ENCODE data around the gene DAGLB. TPM values are rescaled to one million over a fixed set of nuclear protein-coding genes. Genes with fewer than 3 reads are reported as not detected.
"Not testable (repeated sequence)": the region's sequence is repeated elsewhere in the genome, so short reads cannot be mapped to it uniquely, and the experiment has no call there.

DAGLB gene, protein sequence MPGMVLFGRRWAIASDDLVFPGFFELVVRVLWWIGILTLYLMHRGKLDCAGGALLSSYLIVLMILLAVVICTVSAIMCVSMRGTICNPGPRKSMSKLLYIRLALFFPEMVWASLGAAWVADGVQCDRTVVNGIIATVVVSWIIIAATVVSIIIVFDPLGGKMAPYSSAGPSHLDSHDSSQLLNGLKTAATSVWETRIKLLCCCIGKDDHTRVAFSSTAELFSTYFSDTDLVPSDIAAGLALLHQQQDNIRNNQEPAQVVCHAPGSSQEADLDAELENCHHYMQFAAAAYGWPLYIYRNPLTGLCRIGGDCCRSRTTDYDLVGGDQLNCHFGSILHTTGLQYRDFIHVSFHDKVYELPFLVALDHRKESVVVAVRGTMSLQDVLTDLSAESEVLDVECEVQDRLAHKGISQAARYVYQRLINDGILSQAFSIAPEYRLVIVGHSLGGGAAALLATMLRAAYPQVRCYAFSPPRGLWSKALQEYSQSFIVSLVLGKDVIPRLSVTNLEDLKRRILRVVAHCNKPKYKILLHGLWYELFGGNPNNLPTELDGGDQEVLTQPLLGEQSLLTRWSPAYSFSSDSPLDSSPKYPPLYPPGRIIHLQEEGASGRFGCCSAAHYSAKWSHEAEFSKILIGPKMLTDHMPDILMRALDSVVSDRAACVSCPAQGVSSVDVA
- 20.0 and 21.5 TPM in 2 replicates for total RNA-seq (2014; rRNA removed; shearing (Covaris generic))

GRCh38 chr7:6447581-6448199 lies at the start of gene DAGLB:
Gene DAGLB, minus strand, starts transcription at chr7:6447954. Its CDS starts 112 bp downstream, at chr7:6447842.
- peak; percentile 96 for DNase-seq (ENCODE audit: low read depth)

DNA sequence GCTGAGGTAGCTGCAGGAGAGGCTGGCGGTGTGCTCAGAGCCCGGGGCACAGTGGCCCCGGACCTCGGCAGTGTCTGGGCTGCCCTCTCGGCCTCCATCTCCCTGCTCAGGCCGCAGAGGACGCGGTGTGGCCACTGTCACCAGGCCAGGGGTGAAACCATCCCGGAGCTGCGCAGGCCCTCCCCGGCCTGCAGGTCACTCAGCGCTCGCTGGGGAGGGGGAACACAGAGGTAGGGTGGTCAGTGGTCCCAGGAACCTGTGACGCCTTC lies 49.8 kb upstream of the DAGLB start:
- no peak for DNase-seq (ENCODE audit: low read depth)

DNA sequence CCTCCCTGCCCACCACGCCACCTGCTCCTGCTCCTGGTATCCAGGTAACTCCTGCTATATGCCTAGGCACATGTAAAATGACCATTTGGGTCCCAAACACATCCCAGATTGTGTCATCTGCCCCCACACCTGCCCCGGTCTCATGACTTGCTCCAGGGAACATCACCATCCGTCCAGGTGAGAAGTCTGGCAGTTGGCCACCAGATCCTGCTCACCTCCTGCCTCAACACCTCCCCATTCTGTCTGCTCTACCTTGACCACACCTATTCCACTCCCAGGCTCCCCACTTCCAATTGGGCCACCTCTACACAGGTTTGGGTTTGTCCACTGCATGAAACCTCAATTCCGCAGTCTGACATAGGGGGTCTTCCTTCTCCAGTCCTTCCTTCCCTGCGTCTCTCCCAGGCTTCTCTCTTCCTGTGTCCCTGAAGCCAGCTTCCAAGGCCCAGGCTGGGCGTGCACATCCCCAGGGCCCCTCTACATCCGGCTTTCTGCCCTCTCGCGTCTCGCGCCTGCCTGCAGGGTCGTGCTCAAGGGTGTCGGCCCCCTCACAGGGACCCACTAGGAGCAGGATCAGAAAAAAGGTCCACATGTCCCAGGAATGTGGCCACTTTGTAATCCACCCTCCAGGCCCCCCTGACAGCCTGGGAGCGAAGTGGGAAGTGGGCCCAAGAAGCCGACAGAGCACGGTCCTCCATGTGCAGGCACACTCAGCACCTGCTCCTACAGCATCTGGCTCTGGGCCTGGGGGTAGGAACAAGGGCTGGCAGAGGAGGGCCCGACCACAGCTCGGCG lies 49.3 kb upstream of the DAGLB start:
- no peak for DNase-seq (ENCODE audit: low read depth)

GRCh38 chr7:6495597-6496262 lies 48.0 kb upstream of the DAGLB start:
- DNase-seq (ENCODE audit: low read depth), result no peak

DNA sequence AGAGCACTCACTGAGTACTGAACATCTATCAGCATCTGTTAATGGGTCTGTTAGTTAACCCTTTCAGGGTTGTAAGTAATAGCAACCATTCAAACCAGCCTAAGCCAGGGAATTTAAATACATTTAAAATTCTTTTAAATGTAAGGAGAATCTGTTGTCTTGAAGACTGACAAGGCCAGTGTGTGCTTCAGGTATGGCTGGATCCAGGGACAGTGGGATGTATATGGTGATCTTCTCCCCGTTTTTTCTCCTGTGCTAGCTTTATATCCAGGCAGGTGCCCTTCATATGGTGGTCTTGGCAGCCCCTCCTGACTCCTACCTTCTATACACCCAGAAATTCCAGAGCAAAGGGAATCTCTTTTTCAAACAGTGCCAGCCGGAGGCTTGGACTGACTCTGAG lies 46.6 kb upstream of the DAGLB start:
- DNase-seq (ENCODE audit: low read depth), result no peak

GRCh38 chr7:6491194-6491593 lies 43.4 kb upstream of the DAGLB start:
- DNase-seq (ENCODE audit: low read depth), result no peak

DNA sequence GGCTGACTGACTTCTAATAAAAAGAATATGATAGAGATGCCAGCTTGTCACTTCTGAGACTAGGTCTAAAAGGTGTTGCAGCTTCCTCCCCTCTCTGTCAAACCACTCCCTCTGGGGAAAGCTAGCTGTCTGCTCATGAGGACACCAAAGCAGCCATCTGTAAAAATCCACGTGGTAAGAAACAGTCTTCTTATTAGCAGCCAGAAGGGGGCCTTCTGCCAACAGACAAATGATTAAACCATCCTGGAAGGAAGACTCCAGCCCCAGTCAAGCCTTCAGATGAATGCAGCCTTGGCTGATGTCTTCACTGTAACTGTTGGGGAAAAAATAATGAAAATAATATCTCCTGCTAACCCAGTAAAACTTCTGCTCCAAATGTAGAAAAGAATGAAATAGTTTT lies 41.9 kb upstream of the DAGLB start:
- DNase-seq (ENCODE audit: low read depth), result no peak

DNA sequence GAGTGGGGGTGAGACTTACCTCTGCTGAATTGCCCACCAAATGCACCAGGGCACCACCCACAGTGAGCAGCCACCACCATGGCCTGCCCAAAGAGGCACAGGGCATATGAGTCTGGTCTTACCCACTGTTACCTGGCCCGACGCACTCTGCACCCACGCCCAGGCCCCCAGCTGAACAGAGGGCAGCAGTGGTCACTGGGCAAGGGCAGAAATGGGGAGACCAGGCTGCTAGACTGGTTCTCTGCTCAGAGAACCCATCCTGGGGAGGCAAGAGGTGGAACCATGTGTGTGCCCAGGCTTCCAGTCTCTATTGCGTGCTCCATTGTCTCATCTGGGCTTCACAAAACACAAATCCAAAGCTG lies 39.4 kb upstream of the DAGLB start:
- no peak for DNase-seq (ENCODE audit: low read depth)

- DNase-seq (ENCODE audit: low read depth), result no peak
Measured at GRCh38 chr7:6486438-6487183, 38.9 kb upstream of the DAGLB start.

DNA sequence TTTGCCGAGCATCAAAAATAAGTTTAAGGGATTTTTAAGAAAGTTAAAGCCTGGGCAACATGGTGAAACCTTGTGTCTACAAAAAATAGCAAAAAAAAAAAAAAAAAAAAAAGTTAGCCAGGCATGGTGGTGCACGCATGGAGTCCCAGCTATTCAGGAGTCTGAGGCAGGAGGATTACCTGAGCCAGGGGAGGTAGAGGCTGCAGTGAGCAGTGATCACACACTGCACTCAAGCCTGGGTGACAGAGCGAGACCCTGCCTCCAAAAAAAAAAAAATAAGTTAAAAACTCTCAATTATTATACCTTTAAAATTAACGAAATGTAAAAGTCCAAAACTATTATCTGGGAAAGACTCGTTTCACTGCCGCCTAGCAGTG lies 35.0 kb upstream of the DAGLB start:
- DNase-seq (ENCODE audit: low read depth), result no peak

- DNase-seq (ENCODE audit: low read depth), result no peak
Measured at GRCh38 chr7:6482307-6482706, 34.6 kb upstream of the DAGLB start.

DNA sequence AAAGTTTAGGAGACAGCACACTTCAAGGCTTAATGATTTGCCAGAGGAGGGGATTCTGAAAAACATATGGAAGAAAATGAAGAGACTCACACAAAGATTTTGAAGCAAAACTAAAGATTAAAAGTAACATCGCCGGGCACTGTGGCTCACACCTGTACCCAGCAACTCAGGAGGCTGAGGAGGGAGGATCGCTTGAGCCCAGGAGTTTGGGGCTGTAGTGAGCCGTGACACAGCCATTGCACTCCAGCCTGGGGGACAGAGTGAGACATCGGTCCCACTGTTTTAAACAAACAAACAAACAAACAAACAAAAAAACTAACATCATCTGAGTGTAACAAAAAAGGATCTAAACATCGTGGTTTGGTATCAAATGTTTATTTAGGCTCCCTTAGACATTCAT lies 33.7 kb upstream of the DAGLB start:
- no peak for DNase-seq (ENCODE audit: low read depth)

DNA sequence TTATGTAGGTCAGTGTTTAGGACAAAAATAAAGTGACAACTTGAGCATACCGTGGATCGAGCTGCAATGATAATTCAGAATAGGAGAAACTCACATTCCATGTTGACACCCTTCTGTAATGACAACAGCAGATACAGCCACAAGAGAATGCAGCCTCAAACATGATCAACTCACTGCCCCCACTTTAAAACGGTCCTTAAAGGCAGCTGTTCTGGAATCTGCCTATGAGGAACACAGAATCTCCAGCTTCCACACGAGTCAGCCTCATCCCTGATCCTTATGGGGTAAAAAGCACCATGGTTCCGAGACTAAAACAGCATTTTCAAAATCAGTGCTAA lies 32.5 kb upstream of the DAGLB start:
- DNase-seq (ENCODE audit: low read depth), result no peak

DNA sequence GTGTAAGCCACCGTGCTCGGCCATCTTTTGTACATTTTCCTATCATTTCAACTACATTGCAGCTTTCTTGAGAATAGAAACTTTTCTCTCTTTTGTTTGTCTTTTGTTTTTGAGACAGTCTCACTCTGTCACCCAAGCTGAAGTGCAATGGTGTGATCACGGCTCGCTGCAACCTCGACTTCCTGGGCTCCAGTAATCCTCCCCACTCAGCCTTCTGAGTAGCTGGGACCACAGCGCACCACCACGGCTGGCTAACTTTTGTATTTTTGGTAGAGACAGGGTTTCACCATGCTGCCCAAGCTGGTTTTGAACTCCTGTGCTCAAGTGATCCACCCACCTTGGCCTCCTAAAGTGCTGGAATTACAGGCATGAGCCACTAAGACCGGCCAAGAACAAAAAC lies 31.3 kb upstream of the DAGLB start:
- DNase-seq (ENCODE audit: low read depth), result no peak

DNA sequence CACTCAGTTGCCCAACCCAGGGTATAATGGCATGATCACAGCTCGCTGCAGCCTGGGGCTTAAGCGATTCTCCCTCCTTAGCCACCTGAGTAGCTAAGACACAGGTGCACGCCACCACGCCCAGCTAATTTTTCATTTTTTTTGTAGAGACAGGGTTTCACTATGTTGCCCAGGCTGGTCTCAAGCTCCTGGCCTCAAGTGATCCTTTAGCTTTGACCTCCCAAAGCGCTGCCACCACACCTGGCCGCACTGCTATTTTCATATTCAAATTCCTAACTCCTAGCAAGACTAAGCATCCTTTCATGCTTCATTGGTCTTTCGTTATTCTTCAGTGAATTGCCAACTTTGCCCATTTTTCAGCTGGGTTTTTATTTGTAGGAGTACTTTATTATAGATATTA lies 30.4 kb upstream of the DAGLB start:
- DNase-seq (ENCODE audit: low read depth), result no peak

- DNase-seq (ENCODE audit: low read depth), result no peak
Measured at GRCh38 chr7:6477318-6477660, 29.5 kb upstream of the DAGLB start.

DNA sequence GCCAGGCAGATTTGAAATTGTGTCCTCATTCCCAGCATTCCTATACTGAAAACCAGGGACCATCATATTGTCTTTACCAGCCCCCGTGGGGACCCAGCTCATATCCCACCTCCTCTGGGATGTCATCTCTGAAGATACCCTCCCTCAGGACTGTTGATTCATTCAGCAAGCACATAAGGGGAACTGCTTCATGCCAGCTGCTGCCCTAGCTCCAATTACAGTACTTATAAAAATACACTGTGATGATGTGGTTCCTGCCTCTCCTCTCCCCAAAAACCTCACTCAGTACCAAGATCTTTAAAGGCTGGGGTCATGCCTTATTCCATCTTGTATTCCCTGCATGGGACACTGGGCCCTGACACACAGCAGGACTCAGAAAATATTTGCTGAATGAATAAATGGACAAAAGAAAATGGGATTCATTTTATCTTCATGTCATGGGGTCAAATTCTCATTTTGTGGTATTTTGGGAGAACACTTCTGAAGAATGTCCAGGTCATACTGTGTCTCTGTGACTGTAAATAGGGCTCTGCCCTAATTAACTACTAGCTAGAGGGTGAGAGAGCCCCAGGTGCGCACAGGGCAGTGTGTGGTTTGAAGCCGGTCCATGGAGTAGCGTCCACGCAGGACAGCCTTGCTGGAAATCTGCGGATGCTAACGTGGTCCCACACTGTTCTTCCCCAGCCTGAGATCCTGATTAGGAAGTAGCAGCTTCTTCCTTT lies 29.0 kb upstream of the DAGLB start:
- no peak for DNase-seq (ENCODE audit: low read depth)

DNA sequence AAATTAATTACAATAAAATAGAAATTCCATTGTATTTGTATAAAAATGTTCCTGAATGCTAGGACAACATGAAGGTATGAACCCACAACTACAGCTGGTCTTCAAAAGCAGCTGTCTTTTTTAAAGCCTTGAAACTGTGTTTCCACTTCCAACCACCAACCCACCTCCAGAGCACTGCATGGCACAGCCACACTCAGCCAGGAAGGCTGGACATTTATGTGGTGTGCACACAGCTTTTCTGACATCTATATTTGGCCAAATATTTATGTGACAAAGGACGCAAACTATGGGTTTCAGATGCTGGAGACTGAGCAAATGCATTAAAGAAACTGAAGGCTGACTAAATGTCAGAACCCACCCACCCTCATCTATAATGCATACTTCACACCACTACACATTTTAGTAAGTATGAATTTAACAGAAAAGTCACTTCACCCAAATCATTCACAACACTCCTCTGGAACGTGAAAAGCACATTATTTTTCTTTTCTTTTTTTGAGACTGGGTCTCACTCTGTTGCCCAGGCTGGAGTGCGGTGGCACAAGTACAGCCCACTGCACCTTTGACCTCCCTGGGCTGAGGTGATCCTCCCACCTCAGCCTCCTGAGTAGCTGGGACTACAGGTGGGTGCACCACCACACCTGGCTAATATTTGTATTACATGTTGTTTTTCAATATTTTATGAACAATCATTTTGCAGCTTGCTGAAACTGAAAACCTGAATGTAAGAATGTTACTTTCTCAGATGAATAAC lies 27.9 kb upstream of the DAGLB start:
- DNase-seq (ENCODE audit: low read depth), result no peak

GRCh38 chr7:6465862-6466261 lies 18.1 kb upstream of the DAGLB start:
- DNase-seq (ENCODE audit: low read depth), result no peak

GRCh38 chr7:6463609-6464008 lies 15.9 kb upstream of the DAGLB start:
- not testable (repeated sequence) for DNase-seq (ENCODE audit: low read depth)
